Panc1 (cell line): ENCODE results near the gene ST3GAL2.

ENCODE experiments used
- CTCF ChIP-seq: fragments of 450-650 bp; IDR thresholded peaks from 2 replicates; pipeline ENCODE4 v1.5.1; 2017; ENCODE audit warnings: mild to moderate bottlenecking
- POLR2AphosphoS5 ChIP-seq: IDR thresholded peaks from 2 replicates; pipeline ENCODE4 v1.6.1; 2012; ENCODE audit warnings: mild to moderate bottlenecking, low read depth, low read length, moderate library complexity
- REST ChIP-seq, 2 experiments: IDR thresholded peaks; 2 replicates each; pipeline ENCODE4 v1.6.1; 2011 to 2012; ENCODE audit warnings: low read depth in 2 of 2, control low read depth in 1 of 2, low read length in 1 of 2, mild to moderate bottlenecking in 1 of 2, moderate library complexity in 1 of 2; ENCODE audit not compliant: insufficient read depth in 1 of 2
- TCF7L2 ChIP-seq: IDR thresholded peaks from 2 replicates; pipeline ENCODE4 v1.6.1; 2011; ENCODE audit warnings: mild to moderate bottlenecking, low read depth, low read length, inconsistent platforms

GRCh38 chr16:70453117-70453891 lies 14.4 kb upstream of the ST3GAL2 start:
- TF ChIP-seq CTCF (no peak), REST (IDR thresholded peaks at IDR 0.05; ENCODE audit: insufficient read depth in 1 of 2, low read depth in 2 of 2, low read length in 1 of 2) (no peak), TCF7L2 (no peak), POLR2AphosphoS5 (no peak)
